ENCODE data around the gene EPSTI1.

The EPSTI1 gene

GRCh38 chr13:42985312-42986175, 6.5 kb downstream of the EPSTI1 start:
- peak; percentile 18 for DNase-seq (ENCODE audit: low read depth)
- H3K4me3 ChIP-seq (ENCODE audit: low read depth, low read length) = no peak overlapping the region

GRCh38 chr13:42984691-42985090, 7.3 kb downstream of the EPSTI1 start:
- TF ChIP-seq, protein P1, sequence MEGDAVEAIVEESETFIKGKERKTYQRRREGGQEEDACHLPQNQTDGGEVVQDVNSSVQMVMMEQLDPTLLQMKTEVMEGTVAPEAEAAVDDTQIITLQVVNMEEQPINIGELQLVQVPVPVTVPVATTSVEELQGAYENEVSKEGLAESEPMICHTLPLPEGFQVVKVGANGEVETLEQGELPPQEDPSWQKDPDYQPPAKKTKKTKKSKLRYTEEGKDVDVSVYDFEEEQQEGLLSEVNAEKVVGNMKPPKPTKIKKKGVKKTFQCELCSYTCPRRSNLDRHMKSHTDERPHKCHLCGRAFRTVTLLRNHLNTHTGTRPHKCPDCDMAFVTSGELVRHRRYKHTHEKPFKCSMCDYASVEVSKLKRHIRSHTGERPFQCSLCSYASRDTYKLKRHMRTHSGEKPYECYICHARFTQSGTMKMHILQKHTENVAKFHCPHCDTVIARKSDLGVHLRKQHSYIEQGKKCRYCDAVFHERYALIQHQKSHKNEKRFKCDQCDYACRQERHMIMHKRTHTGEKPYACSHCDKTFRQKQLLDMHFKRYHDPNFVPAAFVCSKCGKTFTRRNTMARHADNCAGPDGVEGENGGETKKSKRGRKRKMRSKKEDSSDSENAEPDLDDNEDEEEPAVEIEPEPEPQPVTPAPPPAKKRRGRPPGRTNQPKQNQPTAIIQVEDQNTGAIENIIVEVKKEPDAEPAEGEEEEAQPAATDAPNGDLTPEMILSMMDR (IDR thresholded peaks at IDR 0.05; ENCODE audit: insufficient read depth, low read depth, low read length, missing control alignments) = no peak
- DNase-seq (ENCODE audit: low read depth) = peak; percentile 8

More at GRCh38 chr13:42985312-42986175, 6.5 kb downstream of the EPSTI1 start:
- TF ChIP-seq, protein P1 (IDR thresholded peaks at IDR 0.05; ENCODE audit: insufficient read depth, low read depth, low read length, missing control alignments) = no peak

GRCh38 chr13:42984026-42984425, 8.0 kb downstream of the EPSTI1 start:
- DNase-seq (ENCODE audit: low read depth) = no peak
- TF ChIP-seq, protein P1 (IDR thresholded peaks at IDR 0.05; ENCODE audit: insufficient read depth, low read depth, low read length, missing control alignments) = no peak
- no peak overlapping the region for H3K4me3 ChIP-seq (ENCODE audit: low read depth, low read length)

More at GRCh38 chr13:42984691-42985090, 7.3 kb downstream of the EPSTI1 start:
- no peak overlapping the region for H3K4me3 ChIP-seq (ENCODE audit: low read depth, low read length)

- TF ChIP-seq, protein P1 (IDR thresholded peaks at IDR 0.05; ENCODE audit: insufficient read depth, low read depth, low read length, missing control alignments) = no peak
- DNase-seq (ENCODE audit: low read depth) = no peak
- no peak overlapping the region for H3K4me3 ChIP-seq (ENCODE audit: low read depth, low read length)
Observed at GRCh38 chr13:42981853-42982252, 10.2 kb downstream of the EPSTI1 start.

GRCh38 chr13:42981317-42981716, 10.7 kb downstream of the EPSTI1 start:
- no peak overlapping the region for H3K4me3 ChIP-seq (ENCODE audit: low read depth, low read length)
- TF ChIP-seq, protein P1 (IDR thresholded peaks at IDR 0.05; ENCODE audit: insufficient read depth, low read depth, low read length, missing control alignments) = no peak
- no peak for DNase-seq (ENCODE audit: low read depth)

- H3K4me3 ChIP-seq (ENCODE audit: low read depth, low read length) = no peak overlapping the region
- DNase-seq (ENCODE audit: low read depth) = peak; percentile 37
- TF ChIP-seq, protein P1 (IDR thresholded peaks at IDR 0.05; ENCODE audit: insufficient read depth, low read depth, low read length, missing control alignments) = no peak
Observed at GRCh38 chr13:42977219-42977659, 14.8 kb downstream of the EPSTI1 start.
